GM23338 (cell line): ENCODE measurements around the gene IFNL2. TPM values are rescaled to one million over a fixed set of nuclear protein-coding genes. Genes with fewer than 3 reads are reported as not detected.

ENCODE experiments used
- ATAC-seq: fragments of 200-7000 bp; cut with Tn5 transposase; 3 replicates; pipeline ENCODE4 v1.9.1; 2020
- DNase-seq: peaks from one replicate; pipeline ENCODE4 v3.0.0-alpha.2; 2015; ENCODE audit warnings: low spot score
- H2AFZ ChIP-seq: fragments of 200-600 bp; sonication (generic); 2 replicates; pipeline ENCODE4 v1.8.0; 2016; ENCODE audit warnings: antibody characterized with exemption, mild to moderate bottlenecking, moderate library complexity
- H3F3A ChIP-seq: fragments of 200-600 bp; sonication (generic); replicated peaks from 2 replicates; pipeline ENCODE4 v1.8.0; 2017; ENCODE audit warnings: antibody characterized with exemption, mixed run types, low read depth
- H3K27ac ChIP-seq: fragments of 200-600 bp; sonication (generic); 2 replicates; pipeline ENCODE4 v1.6.1; 2016; ENCODE audit warnings: low read depth
- H3K27me3 ChIP-seq: fragments of 200-600 bp; sonication (generic); 2 replicates; pipeline ENCODE4 v1.8.0; 2016; ENCODE audit warnings: mild to moderate bottlenecking, mixed run types, moderate library complexity; ENCODE audit not compliant: insufficient read depth
- H3K36me3 ChIP-seq: fragments of 200-600 bp; sonication (generic); 2 replicates; pipeline ENCODE4 v1.8.0; 2016; ENCODE audit warnings: mild to moderate bottlenecking; ENCODE audit not compliant: insufficient read depth
- H3K4me1 ChIP-seq: fragments of 200-600 bp; sonication (generic); 2 replicates; pipeline ENCODE4 v1.8.0; 2016; ENCODE audit warnings: mild to moderate bottlenecking, moderate library complexity; ENCODE audit not compliant: insufficient read depth
- H3K4me2 ChIP-seq: fragments of 200-600 bp; sonication (generic); 2 replicates; pipeline ENCODE4 v1.7.1; 2017; ENCODE audit warnings: mixed run types
- H3K4me3 ChIP-seq: fragments of 200-600 bp; sonication (generic); 2 replicates; pipeline ENCODE4 v1.6.1; 2016; ENCODE audit warnings: mixed run types
- H3K79me2 ChIP-seq: fragments of 200-600 bp; sonication (generic); replicated peaks from 2 replicates; pipeline ENCODE4 v1.8.0; 2017; ENCODE audit warnings: mild to moderate bottlenecking; ENCODE audit not compliant: insufficient read depth
- H3K9me2 ChIP-seq: fragments of 200-600 bp; sonication (generic); 2 replicates; pipeline ENCODE4 v1.8.0; 2017; ENCODE audit not compliant: insufficient read depth
- H4K20me1 ChIP-seq: fragments of 200-600 bp; sonication (generic); replicated peaks from 2 replicates; pipeline ENCODE4 v1.8.0; 2017; ENCODE audit warnings: mild to moderate bottlenecking; ENCODE audit not compliant: insufficient read depth
- H3K27ac Mint-ChIP-seq: 2 replicates; pipeline ENCODE4 v1.8.0; 2020; ENCODE audit warnings: inconsistent platforms, mild to moderate bottlenecking, moderate library complexity, mixed read lengths
- H3K27me3 Mint-ChIP-seq: 3 replicates; pipeline ENCODE4 v1.8.0; 2022; ENCODE audit warnings: low read depth, mild to moderate bottlenecking, moderate library complexity, mixed read lengths, inconsistent platforms; ENCODE audit not compliant: insufficient read depth, poor library complexity
- H3K36me3 Mint-ChIP-seq: 3 replicates; pipeline ENCODE4 v1.8.0; 2021; ENCODE audit warnings: low read depth, mild to moderate bottlenecking, inconsistent platforms, moderate library complexity, mixed read lengths
- H3K4me1 Mint-ChIP-seq: 3 replicates; pipeline ENCODE4 v1.8.0; 2020; ENCODE audit warnings: mild to moderate bottlenecking, inconsistent platforms, mixed read lengths
- H3K4me3 Mint-ChIP-seq: 3 replicates; pipeline ENCODE4 v1.8.0; 2021; ENCODE audit warnings: moderate library complexity, mild to moderate bottlenecking, inconsistent platforms, mixed read lengths
- H3K9me3 Mint-ChIP-seq: 3 replicates; pipeline ENCODE4 v1.8.0; 2020; ENCODE audit warnings: moderate library complexity, mild to moderate bottlenecking, inconsistent platforms, mixed read lengths
- CREB1 ChIP-seq: fragments of 250-450 bp; sonication (Bioruptor Pico); IDR thresholded peaks from 2 replicates; pipeline ENCODE4 v1.5.0; 2020; ENCODE audit warnings: low read depth, mild to moderate bottlenecking, moderate library complexity
- EZH2 ChIP-seq: fragments of 200-600 bp; sonication (generic); IDR thresholded peaks from one replicate; pipeline ENCODE4 v1.8.0; 2017; ENCODE audit warnings: antibody characterized with exemption, mild to moderate bottlenecking, low read depth; ENCODE audit not compliant: unreplicated experiment
- EZH2phosphoT487 ChIP-seq: fragments of 200-600 bp; sonication (generic); IDR thresholded peaks from one replicate; pipeline ENCODE4 v1.8.1; 2018; ENCODE audit warnings: antibody characterized with exemption; ENCODE audit not compliant: unreplicated experiment
- JUNB ChIP-seq: IDR thresholded peaks from one replicate; pipeline ENCODE4 v1.6.1; 2016; ENCODE audit warnings: antibody characterized with exemption; ENCODE audit not compliant: unreplicated experiment
- POLR2AphosphoS5 ChIP-seq: IDR thresholded peaks from 2 replicates; pipeline ENCODE4 v1.6.1; 2016; ENCODE audit warnings: antibody characterized with exemption, low read depth
- STAT1 ChIP-seq: IDR thresholded peaks from one replicate; pipeline ENCODE4 v1.6.1; 2016; ENCODE audit warnings: antibody characterized with exemption; ENCODE audit not compliant: unreplicated experiment
- ZNF114 ChIP-seq: fragments of 250-450 bp; sonication (Bioruptor Pico); IDR thresholded peaks from 2 replicates; pipeline ENCODE4 v1.5.0; 2020; ENCODE audit warnings: mild to moderate bottlenecking, moderate library complexity
- ZNF331 ChIP-seq: fragments of 250-450 bp; sonication (Bioruptor Pico); IDR thresholded peaks from 2 replicates; pipeline ENCODE4 v1.5.0; 2020; ENCODE audit warnings: low read depth, mild to moderate bottlenecking, moderate library complexity
- polyA plus RNA-seq: library from polyadenylated mRNA; unstranded; fragments of >200 nt; fragmentation: Nextera tagmentation; extraction: Ambion mirVana; gene quantifications from 2 replicates; pipeline ENCODE4 v1.2.1, GENCODE V29; 2016
- total RNA-seq: library from RNA; depleted of rRNA; stranded (reverse); fragments of >200 nt; shearing (Covaris generic); gene quantifications from 2 replicates; pipeline ENCODE4 v1.2.3, GENCODE V29; 2014
- TF ChIP-seq, protein P1 (sequence below): IDR thresholded peaks from one replicate; pipeline ENCODE4 v1.6.1; 2018; ENCODE audit warnings: antibody characterized with exemption; ENCODE audit not compliant: unreplicated experiment
- TF ChIP-seq, protein P2 (sequence below), 2 experiments: fragments of 200-600 bp in 1 of 2; sonication (generic) in 1 of 2; conservative IDR thresholded peaks; 2 replicates each; pipeline versions ENCODE4 v1.5.1 to v1.6.1; 2016 to 2017; ENCODE audit warnings: antibody characterized with exemption in 2 of 2, low read depth in 2 of 2, mild to moderate bottlenecking in 2 of 2, moderate library complexity in 1 of 2
- TF ChIP-seq, protein P3 (sequence below): fragments of 250-450 bp; sonication (Bioruptor Pico); IDR thresholded peaks from 2 replicates; pipeline ENCODE4 v1.5.0; 2020; ENCODE audit warnings: mild to moderate bottlenecking, moderate library complexity

IFNL2 gene
- total and polyA plus RNA-seq, 2 experiments from 2014 or later: not detected

DNA sequence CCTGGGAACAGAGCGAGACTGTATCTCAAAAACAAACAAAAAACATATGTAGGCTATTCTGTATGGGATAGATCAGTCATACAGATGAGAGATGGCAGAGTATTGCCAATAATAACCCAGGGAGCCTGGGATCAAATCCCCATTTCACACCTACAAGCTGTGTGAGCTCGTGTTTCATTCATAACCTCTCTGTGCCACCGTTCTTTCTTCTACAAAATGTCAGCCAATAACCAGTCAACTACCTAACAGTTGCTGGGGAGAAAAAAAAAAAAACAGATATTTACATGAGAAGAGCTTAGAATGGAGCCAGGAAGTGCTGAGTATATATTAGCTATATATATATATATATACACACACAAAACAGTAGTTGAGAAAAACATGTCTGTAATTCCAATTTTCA is 6.5 kb upstream of the IFNL2 start:
- no peak overlapping the region for H3K4me3 ChIP-seq
- no peak overlapping the region for H3K4me2 ChIP-seq
- no peaks in the 10 kb centered on the region; the same call in 1 of the 2 replicates for H4K20me1 ChIP-seq
- no peak overlapping the region for H2AFZ ChIP-seq
- DNase-seq (no peak), ATAC-seq (no peak)
- Mint-ChIP-seq H3K9me3 (peaks cover 11% of the 10 kb centered on the region), H3K36me3 (peaks cover 3% of the 10 kb centered on the region; the same call in 1 of the 3 replicates), H3K27ac (no peak overlapping the region), H3K4me3 (no peak overlapping the region), H3K4me1 (peaks cover 8% of the 10 kb centered on the region; the same call in 2 of the 3 replicates), H3K27me3 (peaks cover 40% of the 10 kb centered on the region)
- no peaks in the 10 kb centered on the region for H3K36me3 ChIP-seq
- TF ChIP-seq, protein P1, sequence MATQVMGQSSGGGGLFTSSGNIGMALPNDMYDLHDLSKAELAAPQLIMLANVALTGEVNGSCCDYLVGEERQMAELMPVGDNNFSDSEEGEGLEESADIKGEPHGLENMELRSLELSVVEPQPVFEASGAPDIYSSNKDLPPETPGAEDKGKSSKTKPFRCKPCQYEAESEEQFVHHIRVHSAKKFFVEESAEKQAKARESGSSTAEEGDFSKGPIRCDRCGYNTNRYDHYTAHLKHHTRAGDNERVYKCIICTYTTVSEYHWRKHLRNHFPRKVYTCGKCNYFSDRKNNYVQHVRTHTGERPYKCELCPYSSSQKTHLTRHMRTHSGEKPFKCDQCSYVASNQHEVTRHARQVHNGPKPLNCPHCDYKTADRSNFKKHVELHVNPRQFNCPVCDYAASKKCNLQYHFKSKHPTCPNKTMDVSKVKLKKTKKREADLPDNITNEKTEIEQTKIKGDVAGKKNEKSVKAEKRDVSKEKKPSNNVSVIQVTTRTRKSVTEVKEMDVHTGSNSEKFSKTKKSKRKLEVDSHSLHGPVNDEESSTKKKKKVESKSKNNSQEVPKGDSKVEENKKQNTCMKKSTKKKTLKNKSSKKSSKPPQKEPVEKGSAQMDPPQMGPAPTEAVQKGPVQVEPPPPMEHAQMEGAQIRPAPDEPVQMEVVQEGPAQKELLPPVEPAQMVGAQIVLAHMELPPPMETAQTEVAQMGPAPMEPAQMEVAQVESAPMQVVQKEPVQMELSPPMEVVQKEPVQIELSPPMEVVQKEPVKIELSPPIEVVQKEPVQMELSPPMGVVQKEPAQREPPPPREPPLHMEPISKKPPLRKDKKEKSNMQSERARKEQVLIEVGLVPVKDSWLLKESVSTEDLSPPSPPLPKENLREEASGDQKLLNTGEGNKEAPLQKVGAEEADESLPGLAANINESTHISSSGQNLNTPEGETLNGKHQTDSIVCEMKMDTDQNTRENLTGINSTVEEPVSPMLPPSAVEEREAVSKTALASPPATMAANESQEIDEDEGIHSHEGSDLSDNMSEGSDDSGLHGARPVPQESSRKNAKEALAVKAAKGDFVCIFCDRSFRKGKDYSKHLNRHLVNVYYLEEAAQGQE: no peak
- TF ChIP-seq STAT1: no peak
- no peak for TF ChIP-seq POLR2AphosphoS5
- no peak for TF ChIP-seq ZNF331 (CRISPR knock-in tag)
- TF ChIP-seq EZH2phosphoT487: no peak
- TF ChIP-seq CREB1: no peak
- TF ChIP-seq EZH2: no peak
- TF ChIP-seq, protein P2, sequence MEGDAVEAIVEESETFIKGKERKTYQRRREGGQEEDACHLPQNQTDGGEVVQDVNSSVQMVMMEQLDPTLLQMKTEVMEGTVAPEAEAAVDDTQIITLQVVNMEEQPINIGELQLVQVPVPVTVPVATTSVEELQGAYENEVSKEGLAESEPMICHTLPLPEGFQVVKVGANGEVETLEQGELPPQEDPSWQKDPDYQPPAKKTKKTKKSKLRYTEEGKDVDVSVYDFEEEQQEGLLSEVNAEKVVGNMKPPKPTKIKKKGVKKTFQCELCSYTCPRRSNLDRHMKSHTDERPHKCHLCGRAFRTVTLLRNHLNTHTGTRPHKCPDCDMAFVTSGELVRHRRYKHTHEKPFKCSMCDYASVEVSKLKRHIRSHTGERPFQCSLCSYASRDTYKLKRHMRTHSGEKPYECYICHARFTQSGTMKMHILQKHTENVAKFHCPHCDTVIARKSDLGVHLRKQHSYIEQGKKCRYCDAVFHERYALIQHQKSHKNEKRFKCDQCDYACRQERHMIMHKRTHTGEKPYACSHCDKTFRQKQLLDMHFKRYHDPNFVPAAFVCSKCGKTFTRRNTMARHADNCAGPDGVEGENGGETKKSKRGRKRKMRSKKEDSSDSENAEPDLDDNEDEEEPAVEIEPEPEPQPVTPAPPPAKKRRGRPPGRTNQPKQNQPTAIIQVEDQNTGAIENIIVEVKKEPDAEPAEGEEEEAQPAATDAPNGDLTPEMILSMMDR (conservative IDR thresholded peaks at IDR 0.05; ENCODE audit: low read depth in 2 of 2): no peak
- TF ChIP-seq ZNF114: no peak
- TF ChIP-seq JUNB: no peak
- TF ChIP-seq, protein P3, sequence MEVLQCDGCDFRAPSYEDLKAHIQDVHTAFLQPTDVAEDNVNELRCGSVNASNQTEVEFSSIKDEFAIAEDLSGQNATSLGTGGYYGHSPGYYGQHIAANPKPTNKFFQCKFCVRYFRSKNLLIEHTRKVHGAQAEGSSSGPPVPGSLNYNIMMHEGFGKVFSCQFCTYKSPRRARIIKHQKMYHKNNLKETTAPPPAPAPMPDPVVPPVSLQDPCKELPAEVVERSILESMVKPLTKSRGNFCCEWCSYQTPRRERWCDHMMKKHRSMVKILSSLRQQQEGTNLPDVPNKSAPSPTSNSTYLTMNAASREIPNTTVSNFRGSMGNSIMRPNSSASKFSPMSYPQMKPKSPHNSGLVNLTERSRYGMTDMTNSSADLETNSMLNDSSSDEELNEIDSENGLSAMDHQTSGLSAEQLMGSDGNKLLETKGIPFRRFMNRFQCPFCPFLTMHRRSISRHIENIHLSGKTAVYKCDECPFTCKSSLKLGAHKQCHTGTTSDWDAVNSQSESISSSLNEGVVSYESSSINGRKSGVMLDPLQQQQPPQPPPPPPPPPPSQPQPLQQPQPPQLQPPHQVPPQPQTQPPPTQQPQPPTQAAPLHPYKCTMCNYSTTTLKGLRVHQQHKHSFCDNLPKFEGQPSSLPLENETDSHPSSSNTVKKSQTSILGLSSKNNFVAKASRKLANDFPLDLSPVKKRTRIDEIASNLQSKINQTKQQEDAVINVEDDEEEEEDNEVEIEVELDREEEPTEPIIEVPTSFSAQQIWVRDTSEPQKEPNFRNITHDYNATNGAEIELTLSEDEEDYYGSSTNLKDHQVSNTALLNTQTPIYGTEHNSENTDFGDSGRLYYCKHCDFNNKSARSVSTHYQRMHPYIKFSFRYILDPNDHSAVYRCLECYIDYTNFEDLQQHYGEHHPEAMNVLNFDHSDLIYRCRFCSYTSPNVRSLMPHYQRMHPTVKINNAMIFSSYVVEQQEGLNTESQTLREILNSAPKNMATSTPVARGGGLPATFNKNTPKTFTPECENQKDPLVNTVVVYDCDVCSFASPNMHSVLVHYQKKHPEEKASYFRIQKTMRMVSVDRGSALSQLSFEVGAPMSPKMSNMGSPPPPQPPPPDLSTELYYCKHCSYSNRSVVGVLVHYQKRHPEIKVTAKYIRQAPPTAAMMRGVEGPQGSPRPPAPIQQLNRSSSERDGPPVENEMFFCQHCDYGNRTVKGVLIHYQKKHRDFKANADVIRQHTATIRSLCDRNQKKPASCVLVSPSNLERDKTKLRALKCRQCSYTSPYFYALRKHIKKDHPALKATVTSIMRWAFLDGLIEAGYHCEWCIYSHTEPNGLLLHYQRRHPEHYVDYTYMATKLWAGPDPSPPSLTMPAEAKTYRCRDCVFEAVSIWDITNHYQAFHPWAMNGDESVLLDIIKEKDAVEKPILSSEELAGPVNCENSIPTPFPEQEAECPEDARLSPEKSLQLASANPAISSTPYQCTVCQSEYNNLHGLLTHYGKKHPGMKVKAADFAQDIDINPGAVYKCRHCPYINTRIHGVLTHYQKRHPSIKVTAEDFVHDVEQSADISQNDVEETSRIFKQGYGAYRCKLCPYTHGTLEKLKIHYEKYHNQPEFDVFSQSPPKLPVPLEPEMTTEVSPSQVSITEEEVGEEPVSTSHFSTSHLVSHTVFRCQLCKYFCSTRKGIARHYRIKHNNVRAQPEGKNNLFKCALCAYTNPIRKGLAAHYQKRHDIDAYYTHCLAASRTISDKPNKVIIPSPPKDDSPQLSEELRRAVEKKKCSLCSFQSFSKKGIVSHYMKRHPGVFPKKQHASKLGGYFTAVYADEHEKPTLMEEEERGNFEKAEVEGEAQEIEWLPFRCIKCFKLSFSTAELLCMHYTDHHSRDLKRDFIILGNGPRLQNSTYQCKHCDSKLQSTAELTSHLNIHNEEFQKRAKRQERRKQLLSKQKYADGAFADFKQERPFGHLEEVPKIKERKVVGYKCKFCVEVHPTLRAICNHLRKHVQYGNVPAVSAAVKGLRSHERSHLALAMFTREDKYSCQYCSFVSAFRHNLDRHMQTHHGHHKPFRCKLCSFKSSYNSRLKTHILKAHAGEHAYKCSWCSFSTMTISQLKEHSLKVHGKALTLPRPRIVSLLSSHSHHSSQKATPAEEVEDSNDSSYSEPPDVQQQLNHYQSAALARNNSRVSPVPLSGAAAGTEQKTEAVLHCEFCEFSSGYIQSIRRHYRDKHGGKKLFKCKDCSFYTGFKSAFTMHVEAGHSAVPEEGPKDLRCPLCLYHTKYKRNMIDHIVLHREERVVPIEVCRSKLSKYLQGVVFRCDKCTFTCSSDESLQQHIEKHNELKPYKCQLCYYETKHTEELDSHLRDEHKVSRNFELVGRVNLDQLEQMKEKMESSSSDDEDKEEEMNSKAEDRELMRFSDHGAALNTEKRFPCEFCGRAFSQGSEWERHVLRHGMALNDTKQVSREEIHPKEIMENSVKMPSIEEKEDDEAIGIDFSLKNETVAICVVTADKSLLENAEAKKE (CRISPR knock-in tag): no peak
- H3K4me1 ChIP-seq: no peaks in the 10 kb centered on the region; the same call in 1 of the 2 replicates
- no peak overlapping the region for H3K27ac ChIP-seq
- peaks cover 65% of the 10 kb centered on the region for H3K27me3 ChIP-seq
- no peaks in the 10 kb centered on the region for H3K79me2 ChIP-seq
- H3F3A ChIP-seq: no peaks in the 10 kb centered on the region
- no peaks in the 10 kb centered on the region for H3K9me2 ChIP-seq
